Myocyte (in vitro differentiated cells): Measurements from ENCODE around the gene ARHGAP8. TPM values are rescaled to one million over a fixed set of nuclear protein-coding genes. Genes with fewer than 3 reads are reported as not detected.

Source experiments
- DNase-seq: peaks from one replicate; pipeline ENCODE4 v3.0.0-alpha.2; 2012; ENCODE audit warnings: low read depth
- total RNA-seq: library from RNA; depleted of rRNA; stranded (reverse); fragments of >200 nt; gene quantifications from 2 replicates; pipeline ENCODE4 v1.2.3, GENCODE V29; 2014

ARHGAP8 gene
- total RNA-seq, 1 donor from 2014 or later, result 0.13 TPM

GRCh38 chr22:44801476-44801875 lies 49.1 kb downstream of the ARHGAP8 start:
- no peak for DNase-seq

GRCh38 chr22:44802071-44802700 lies 49.8 kb downstream of the ARHGAP8 start:
- no peak for DNase-seq

GRCh38 chr22:44802956-44803355 lies 50.6 kb downstream of the ARHGAP8 start:
- no peak for DNase-seq

- DNase-seq, result no peak
Observed at GRCh38 chr22:44804327-44804726, 52.0 kb downstream of the ARHGAP8 start.

GRCh38 chr22:44805711-44806110 lies 53.3 kb downstream of the ARHGAP8 start:
- no peak for DNase-seq

- no peak for DNase-seq
Observed at GRCh38 chr22:44807232-44807631, 54.9 kb downstream of the ARHGAP8 start.

GRCh38 chr22:44807915-44808690 lies 55.7 kb downstream of the ARHGAP8 start:
- no peak for DNase-seq

- no peak for DNase-seq
Observed at GRCh38 chr22:44809456-44809855, 57.1 kb downstream of the ARHGAP8 start.

- DNase-seq, result no peak
Observed at GRCh38 chr22:44811141-44811540, 58.8 kb downstream of the ARHGAP8 start.

- no peak for DNase-seq
Observed at GRCh38 chr22:44813416-44813815, 61.0 kb downstream of the ARHGAP8 start.

- DNase-seq, result no peak
Observed at GRCh38 chr22:44814266-44815098, 62.1 kb downstream of the ARHGAP8 start.

GRCh38 chr22:44815099-44816070 lies 63.0 kb downstream of the ARHGAP8 start:
- DNase-seq, result no peak

- DNase-seq, result peak; percentile 49
Observed at GRCh38 chr22:44816141-44816540, 63.8 kb downstream of the ARHGAP8 start.

- DNase-seq, result no peak
Observed at GRCh38 chr22:44818727-44819126, 66.4 kb downstream of the ARHGAP8 start.

GRCh38 chr22:44819966-44820631 lies 67.7 kb downstream of the ARHGAP8 start:
- no peak for DNase-seq

- no peak for DNase-seq
Observed at GRCh38 chr22:44821741-44822475, 69.5 kb downstream of the ARHGAP8 start.

GRCh38 chr22:44822534-44822933 lies 70.2 kb downstream of the ARHGAP8 start:
- DNase-seq, result no peak

- no peak for DNase-seq
Observed at GRCh38 chr22:44823396-44823795, 71.0 kb downstream of the ARHGAP8 start.

GRCh38 chr22:44823806-44824205 lies 71.4 kb downstream of the ARHGAP8 start:
- no peak for DNase-seq
